Inferior parietal cortex (tissue), 1 donor: Measurements from ENCODE around the gene CCT7.
A peak's percentile ranks its signal among the peaks of the same experiment; 100 is the strongest.
"Not testable (repeated sequence)": the region's sequence is repeated elsewhere in the genome, so short reads cannot be mapped to it uniquely, and the experiment has no call there.

Experiments used
- DNase-seq: peaks from one replicate; pipeline ENCODE4 v3.0.0-alpha.2; 2016; ENCODE audit errors: extremely low spot score

CCT7 gene

GRCh38 chr2:73233932-73234832 is at the start of gene CCT7:
CCT7 (plus strand) TSS chr2:73234308; CDS start chr2:73234379, 71 bp downstream.
- peak; percentile 96 for DNase-seq

- no peak for DNase-seq
Observed at GRCh38 chr2:73185965-73186364, 48.1 kb upstream of the CCT7 start.

- no peak for DNase-seq
Observed at GRCh38 chr2:73187549-73187948, 46.6 kb upstream of the CCT7 start.

- DNase-seq, result no peak
Observed at GRCh38 chr2:73197579-73197978, 36.5 kb upstream of the CCT7 start.

- DNase-seq, result not testable (repeated sequence)
Observed at GRCh38 chr2:73200281-73200680, 33.8 kb upstream of the CCT7 start.

GRCh38 chr2:73202156-73203054 is 31.7 kb upstream of the CCT7 start, which contains the start of gene NOTO:
NOTO (plus strand) TSS chr2:73202574; CDS start chr2:73202667, 93 bp downstream.
- DNase-seq, result no peak

GRCh38 chr2:73203055-73203681 is 30.9 kb upstream of the CCT7 start:
- no peak for DNase-seq

- no peak for DNase-seq
Observed at GRCh38 chr2:73205611-73206010, 28.5 kb upstream of the CCT7 start.

- DNase-seq, result no peak
Observed at GRCh38 chr2:73208258-73208657, 25.9 kb upstream of the CCT7 start.

GRCh38 chr2:73210019-73210418 is 24.1 kb upstream of the CCT7 start:
- no peak for DNase-seq

GRCh38 chr2:73210696-73211095 is 23.4 kb upstream of the CCT7 start:
- no peak for DNase-seq

- DNase-seq, result no peak
Observed at GRCh38 chr2:73212098-73212447, 22.0 kb upstream of the CCT7 start.

- peak; percentile 73 for DNase-seq
Observed at GRCh38 chr2:73212448-73213176, 21.5 kb upstream of the CCT7 start.

GRCh38 chr2:73214120-73215035 is 19.7 kb upstream of the CCT7 start, which contains the start of gene SMYD5:
SMYD5 (plus strand) TSS chr2:73214245; CDS start chr2:73214267, 22 bp downstream.
- DNase-seq, result peak; percentile 84

- DNase-seq, result no peak
Observed at GRCh38 chr2:73215254-73215653, 18.9 kb upstream of the CCT7 start.

GRCh38 chr2:73217160-73217559 is 16.9 kb upstream of the CCT7 start:
- DNase-seq, result no peak

- no peak for DNase-seq
Observed at GRCh38 chr2:73217826-73218225, 16.3 kb upstream of the CCT7 start.

- no peak for DNase-seq
Observed at GRCh38 chr2:73218298-73218697, 15.8 kb upstream of the CCT7 start.

- no peak for DNase-seq
Observed at GRCh38 chr2:73223821-73224220, 10.3 kb upstream of the CCT7 start.
